HG03442 (cell line): ENCODE measurements around the gene MYO1D.
"Not testable (repeated sequence)": the region's sequence is repeated elsewhere in the genome, so short reads cannot be mapped to it uniquely, and the experiment has no call there.

ENCODE experiments used
- ATAC-seq: cut with Tn5 transposase; IDR thresholded peaks from one replicate; pipeline ENCODE4 v1.9.1; 2021; ENCODE audit warnings: mild to moderate bottlenecking, moderate library complexity; ENCODE audit not compliant: unreplicated experiment

Gene MYO1D

DNA sequence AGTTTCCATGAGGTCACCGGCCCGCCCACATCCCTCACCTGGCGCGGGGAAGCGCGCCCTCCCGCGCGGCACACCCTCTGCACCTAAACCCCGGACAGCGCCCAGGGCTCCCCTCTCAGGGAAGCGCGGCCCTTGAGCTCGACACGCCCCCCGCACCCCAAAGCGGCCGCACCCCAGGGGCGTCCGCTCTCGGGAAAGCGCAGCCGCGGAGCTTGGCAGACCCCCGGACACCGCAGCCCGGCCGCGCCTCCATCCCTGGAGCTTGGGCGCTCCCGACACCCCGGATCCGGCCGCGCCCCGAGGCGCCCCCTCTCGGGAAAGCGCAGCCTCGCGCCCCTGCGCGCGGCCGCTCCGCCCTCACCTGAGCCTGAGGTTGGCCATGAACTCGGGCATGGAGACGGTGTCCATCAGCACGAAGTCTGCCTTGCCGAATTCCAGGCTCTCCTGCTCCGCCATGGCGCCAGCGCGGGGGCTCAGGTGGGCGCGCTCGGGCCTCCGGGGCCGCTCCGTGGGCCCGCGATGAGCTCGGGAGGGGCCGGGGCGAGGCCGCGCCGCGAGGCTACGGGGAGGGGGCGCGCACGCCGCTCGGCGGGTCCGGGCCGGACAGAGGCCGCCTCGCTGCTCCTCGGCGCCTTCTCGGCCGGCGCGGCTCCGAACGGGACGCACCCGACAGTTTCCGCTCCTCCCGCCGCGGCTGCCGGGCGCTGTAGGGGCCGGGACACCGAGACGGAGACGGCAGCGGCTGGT lies at the start of gene MYO1D:
Gene MYO1D (minus strand): TSS at position 708 of the 747 bp plus-strand sequence. CDS start 252 bp downstream, at position 456.
- peak; percentile 49 for ATAC-seq

DNA sequence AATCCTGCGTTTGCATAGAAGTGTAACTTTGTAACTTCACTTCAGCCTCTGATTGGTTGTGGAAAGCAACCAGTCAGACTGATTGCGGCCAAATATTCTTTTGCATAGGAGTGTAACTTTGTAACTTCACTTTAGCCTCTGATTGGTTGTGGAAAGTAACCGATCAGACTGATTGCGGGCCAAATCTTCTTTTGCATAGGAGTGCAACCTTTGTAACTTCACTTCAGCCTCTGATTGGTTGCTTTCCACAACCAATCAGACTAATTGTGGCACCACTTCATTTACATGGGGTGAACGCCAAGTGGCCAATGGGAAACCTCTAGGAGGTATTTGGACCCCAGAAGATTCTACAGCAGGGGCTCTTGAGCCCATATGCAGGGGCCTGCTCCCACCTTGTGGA lies 49.3 kb upstream of the MYO1D start:
- ATAC-seq, result no peak

DNA sequence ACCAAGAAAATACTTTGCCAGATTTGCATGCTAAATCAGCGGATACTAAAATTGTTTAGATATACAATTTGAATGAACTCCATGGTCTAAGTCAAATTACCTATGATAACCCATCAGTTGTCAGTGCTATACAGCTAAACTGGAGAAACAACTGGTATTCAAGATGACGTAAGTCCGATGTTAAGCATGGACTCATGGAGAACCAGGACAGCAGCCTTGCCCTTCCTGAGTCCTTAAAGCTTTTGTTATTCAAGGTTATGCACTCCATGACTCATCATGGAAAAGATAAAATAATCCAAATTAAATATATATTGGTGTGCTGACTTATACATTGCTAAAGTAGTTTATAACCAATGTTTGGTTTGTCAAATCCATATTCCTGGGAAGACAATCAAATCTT lies 47.0 kb upstream of the MYO1D start:
- not testable (repeated sequence) for ATAC-seq

DNA sequence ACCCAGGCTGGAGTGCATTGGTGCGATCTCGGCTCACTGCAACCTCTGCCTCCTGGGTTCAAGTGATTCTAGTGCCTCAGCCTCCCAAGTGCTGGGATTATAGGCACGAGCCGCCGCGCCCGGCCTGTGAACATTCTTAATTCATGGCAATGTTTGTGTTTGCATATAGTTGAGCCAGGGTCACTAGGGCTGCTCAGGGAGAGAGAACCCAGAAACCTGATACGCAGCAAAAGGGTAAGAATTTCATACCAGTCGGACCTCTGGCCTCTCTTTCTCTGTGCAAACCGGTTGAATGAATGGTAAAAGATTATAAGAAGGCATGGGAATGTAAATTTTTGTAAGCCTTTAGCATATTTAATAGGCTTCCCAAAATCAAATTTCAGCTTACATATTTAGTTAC lies 44.1 kb upstream of the MYO1D start:
- no peak for ATAC-seq

DNA sequence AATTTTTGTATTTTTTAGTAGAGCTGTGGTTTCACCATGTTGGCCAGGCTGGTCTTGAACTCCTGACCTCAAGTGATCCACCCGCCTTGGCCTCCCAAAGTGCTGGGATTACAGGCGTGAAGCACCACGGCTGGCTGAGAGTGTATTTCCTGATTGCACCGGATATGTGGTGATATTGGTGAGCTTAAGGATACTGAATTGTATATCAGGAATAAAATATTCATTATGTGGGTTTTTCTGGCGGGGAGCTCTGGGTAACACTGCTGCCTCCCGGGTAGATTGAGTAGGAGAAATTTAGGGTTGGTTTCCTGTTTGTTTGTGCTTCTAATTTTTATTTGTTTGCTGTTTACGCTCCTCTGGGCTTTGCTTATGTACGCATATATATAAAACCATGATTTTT lies 43.4 kb upstream of the MYO1D start:
- no peak for ATAC-seq

DNA sequence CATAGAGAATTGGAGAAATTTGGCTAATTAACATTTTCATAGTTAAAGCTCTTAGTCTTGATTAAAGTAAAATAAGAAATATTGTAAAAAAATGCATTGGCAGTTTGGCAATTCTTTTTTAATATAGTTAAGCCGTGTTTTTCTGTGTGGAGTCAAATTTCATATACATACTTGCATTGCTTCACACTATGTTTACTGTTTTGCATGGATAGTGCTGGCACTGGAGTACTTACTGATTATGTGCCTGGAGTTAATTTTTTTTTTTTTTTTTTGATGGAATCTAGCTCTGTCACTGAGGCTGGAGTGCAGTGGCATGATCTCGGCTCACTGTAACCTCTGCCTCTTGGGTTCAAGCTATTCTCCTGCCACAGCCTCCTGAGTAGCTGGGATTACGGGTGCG lies 43.0 kb upstream of the MYO1D start:
- not testable (repeated sequence) for ATAC-seq

DNA sequence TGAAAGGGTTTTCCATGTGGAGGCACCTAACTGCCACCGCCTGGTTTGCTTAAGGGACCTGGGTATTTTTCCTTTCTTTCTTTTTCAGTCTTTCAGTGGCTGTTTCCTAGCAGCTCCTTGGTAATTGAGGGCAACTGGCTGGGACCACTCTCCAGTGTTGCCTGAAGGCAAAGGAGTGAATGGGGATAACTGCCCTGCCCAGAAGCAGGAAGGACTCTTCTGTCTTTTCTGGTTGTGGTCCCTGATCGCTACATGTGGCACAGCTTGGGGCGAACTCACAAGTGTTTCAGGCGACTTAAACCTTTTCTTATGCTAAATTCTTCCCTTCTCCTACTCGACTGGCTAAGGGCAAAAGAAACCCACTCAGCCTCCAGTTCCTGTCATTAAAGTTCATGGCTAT lies 40.9 kb upstream of the MYO1D start:
- ATAC-seq, result no peak

DNA sequence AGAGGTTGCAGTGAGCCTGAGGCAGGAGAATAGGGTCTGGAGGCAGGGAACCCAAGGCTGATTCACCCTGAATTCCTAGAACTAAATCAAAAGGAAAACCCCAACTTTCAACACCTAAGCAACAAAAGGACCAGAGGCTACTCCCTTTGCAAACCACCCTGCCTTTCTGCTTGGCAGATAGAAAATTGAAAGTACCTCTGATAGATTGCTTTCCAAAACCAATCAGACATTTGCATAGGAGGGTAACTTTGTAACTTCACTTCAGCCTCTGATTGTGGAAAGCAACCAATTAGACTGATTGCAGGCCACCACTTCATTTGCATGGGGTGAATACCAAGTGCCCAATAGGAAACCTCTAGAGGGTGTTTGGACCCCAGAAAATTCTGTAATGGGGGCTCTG lies 40.2 kb upstream of the MYO1D start:
- ATAC-seq, result no peak

DNA sequence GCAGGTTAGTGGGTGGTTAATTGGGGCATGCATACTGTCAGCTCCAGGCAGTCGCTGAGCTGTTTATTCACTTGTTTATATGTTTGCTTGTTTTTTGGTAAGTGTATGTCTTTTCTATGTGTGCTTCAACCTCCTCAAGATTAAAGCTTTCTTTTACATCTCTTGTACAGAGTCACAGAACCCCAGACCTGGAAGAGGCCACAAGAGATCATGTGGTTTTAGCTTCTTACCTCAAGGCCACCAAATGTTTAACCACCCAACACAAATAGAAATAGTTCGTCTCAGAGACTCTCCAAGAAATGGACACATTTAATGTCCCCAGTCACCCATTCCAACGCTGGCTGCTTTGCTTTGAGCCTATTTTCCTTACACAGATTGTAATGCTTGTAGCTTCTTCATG lies 39.2 kb upstream of the MYO1D start:
- no peak for ATAC-seq

DNA sequence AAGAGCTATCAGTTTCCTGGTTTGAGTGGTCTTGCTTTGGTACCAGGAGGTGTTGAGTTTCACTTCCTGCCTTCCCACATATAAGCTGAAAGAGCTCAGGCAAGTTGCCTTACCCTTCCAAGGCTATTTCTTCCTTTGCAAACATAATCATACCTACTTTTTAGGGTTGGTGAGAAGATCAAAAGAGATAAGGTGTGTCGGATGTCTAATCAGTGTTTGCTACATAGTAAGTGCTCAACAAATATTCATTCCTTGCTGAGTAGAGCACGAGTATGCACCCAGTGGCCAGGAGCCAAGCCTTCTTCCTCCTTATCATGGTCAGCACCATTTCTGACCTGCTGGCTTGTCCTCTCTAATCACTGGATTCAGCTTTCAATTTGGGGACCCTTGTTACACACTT lies 38.3 kb upstream of the MYO1D start:
- no peak for ATAC-seq

DNA sequence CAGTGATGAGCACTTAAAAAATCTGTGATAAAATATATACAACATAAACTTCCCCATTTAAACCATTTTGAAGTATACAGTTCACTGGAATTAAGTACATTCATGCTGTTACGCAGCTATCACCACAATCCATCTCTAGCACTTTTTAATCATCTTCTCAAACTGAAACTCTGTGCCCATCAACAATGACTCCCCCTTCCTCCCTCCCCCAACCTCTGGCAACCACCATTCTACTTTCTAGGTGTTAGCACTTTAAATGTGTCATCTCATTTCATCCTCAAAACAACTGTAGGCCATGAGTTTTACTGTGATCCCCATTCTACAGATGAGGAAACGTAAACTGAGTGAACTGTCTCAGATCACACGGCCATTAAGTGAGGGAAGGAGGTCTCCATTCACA lies 37.3 kb upstream of the MYO1D start:
- no peak for ATAC-seq

DNA sequence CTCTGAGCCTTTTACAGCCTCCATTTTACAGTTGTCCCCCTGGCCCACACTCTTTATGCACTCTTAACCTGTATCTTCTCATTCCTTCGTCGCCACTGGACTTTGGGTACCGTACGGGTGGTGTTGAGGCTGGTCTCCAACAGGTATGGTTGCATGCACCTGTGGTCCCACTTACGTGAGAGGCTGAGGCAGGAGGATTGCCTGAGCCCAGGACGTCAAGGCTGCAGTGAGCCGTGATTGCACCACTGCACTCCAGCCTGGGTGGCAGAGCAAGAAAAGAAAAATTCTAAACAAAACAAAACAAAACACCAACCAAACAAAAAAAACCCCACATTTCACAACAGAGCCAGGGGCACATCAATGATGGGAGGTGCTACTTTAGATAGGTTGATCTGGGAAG lies 36.7 kb upstream of the MYO1D start:
- ATAC-seq, result no peak

DNA sequence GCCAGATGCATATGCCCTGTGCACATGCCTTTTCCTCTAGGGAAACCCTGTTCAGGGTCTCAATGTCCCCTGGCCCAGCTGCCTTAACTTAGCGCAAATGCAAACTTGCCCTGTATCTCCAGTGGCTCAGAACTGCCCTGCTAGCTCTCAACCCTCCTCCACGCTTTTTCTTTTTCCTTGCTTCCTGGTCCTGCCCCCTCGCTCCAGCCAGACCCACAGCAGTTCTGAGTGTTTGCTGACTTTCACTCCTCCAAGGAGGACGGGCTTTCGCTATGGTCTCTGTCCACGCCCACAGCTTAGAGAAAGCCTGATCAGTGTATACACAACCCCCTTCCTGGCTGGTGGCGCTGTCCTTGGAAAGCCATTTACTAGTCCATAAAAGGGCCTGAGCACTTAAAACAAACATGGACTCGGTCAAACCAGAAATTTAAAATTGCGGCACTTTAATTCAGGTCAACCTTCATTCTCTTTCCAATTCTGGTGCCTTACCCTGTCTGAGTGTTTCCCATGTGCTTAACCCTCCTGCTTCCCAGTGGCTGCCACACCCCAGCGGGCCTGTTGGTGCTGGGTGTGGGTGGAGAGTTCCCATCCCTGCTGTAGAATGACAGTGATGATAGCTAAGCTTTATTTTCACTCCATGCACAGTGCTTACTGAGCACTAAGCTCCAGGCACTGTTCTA lies 35.4 kb upstream of the MYO1D start:
- no peak for ATAC-seq

DNA sequence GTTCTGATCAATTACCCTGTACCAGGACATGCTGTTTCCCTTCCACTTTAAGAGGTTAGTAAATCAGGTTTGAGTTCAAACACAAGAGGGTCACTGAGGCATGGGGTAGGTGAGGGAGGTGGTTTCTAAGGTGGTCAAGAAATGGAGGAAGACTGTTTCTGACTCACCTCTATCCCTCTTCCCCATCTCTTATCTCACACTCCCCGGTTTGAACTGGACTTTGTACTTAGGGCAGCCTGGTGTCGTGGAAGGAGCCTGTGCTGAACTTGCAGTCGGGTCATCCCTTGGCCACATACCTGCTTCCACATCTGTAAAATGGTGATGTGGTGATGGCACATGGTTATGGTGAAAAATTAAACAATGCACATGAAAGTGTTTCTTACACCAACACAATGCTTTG lies 33.8 kb upstream of the MYO1D start:
- no peak for ATAC-seq

DNA sequence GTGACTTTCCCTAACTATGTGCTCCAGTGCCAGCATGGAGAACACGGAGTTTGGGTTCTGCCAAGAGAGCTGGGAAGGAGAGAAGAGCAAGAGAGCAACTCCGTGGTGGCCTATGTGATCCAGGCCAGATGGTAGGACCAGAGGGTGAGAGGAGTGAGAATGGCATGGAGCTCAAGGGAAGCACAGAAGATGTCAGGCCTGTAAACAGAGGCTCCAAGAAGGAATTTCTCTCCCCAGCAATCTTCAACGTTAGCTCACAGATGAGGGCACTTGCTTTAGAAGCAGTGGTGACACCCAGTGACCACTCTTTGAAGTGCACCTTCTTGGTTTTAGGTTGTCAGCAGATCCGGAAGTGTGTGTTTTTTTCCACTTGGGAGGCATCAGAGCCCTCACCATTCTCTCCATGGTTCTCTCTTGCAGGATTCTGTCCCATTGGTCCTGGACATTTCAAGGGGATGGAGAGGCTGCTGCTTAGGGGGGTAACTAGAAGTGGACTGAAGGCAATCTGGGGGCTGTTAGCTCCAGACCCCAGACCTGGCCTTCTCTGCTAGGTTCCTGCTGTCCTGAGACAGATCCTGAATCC lies 33.0 kb upstream of the MYO1D start:
- no peak for ATAC-seq

DNA sequence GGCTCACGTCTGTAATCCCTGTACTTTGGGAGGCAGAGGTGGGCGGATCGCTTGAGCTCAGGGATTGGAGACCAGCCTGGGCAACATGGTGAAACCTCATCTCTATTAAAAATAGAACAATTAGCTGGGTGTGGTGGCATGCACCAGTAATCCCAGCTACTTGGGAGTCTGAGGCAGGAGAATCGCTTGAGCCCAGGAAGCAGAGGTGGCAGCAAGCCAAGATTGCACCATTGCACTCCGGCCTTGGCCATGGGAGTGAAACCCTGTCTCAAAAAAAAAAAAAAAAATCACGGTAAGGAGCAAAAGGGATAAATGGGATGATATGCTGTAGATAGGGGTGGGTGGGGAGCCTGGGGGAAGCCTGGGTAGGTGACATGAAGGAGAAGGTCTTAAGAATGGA lies 30.7 kb upstream of the MYO1D start:
- no peak for ATAC-seq

DNA sequence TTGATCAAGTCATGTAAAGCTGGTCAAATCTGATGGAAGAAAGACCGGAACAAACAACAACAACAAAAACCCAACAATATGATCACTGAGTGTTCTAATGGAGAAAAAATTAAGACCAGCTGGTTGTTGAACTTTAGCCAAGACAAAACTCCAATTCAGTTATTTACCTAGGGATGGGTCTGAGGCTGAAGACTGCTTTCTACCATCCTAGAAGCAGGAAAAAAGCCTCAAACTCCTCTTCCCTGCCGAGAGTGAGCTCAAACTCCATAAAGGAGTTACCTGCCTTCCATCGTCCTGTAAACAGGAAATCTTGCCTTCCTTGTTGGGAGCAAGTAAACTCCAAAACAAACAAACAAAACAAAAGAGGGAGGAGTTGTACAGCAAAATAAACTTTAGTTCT lies 28.0 kb upstream of the MYO1D start:
- no peak for ATAC-seq

DNA sequence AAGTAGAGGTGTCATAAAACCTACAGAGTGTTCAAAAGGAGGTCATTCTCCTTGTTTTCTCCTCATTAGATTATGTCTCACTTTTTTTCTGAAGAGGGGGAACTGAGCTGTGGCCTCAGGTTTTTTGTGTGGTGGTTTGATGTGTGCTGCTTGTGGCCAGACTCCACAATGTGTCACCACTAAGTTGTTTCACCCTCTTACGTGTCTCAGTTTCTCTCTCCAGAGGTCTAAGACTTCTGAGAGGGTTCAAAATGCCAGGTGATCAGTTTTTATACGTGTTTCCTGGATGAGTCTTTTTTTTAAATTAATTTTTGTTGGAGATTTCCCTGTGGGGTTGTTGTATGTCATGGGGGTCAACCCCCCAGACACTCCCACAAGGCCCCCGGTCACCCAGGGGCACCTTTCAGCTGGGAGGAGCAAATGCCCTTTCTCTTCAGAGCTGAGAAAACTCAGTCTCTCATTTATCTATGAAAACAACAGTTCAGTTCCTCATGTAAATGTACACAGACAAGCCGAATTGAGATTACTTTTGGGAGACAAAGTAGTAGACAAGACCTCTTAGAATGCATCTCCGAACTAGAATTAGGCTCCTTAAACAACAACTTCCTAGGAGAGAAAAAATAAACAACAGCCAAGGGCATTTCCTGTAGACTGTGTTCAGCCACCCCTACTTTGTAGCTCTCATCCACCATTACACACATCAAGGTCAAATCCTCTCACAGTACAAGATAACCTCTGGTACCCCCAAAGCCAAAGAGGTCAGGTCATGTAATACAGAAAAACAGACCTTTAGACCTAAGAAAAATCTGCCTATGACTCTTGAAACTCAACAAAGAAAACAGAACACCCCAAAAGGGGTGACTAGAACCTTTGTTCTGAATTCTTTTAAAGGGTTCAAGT lies 27.1 kb upstream of the MYO1D start:
- ATAC-seq, result no peak

DNA sequence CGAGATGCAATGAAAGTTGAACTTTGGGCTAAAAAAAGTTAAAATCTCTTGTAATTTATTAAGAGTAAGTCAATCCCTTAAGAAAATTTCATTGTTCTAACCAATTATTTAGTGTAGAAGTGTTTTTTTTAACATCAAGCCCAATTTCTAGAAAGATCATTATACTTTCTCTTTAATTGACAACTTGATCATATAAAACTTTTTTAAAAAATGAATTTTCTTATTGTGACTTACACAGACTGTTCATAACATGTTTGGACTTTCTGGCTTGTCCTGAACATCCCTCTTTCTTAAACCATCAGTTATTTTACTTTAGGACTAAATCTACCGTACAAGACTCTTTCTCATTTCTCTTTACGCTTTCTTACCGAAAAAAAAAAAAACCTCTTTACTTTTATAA lies 24.8 kb upstream of the MYO1D start:
- no peak for ATAC-seq

DNA sequence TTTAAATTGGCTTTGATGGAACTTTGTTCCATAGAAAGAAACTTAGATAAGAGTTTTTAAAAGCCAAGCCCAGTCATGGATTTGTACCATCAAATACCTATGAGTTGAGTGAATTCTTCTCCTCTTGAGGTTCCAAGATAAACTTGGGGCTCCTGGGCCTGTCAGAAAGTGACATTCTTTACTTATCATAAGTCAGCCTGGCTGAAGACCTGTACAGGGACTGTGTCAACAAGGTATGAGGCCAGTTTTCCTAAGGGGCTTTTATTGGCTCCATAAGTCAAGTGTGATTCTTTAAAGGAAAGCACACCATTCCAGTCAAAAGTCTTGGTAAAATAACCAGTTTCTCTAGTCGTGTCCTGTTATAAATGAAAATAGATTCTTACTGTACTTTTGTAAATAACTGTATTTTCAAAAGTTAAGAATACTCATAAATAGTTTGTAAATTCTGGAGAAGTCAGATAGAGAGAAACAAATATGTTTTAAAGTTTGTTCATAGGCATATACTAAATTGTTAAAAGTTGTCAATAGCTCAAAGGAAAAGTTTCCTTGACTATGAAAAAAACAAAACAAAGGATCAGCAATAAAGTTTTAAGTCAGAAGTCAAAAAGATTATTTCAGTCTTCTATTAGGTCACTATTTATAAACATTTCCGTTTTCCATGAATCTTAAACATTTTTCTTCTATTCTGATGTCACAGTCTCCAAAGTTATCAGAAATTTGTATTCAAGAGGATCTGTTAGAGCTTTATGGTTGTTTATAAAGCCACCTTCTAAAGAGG lies 22.5 kb upstream of the MYO1D start:
- ATAC-seq, result no peak
